SK-N-SH (cell line): ENCODE results near the gene CFAP100.

ENCODE experiments used
- FOXJ3 ChIP-seq: sonication (generic); formaldehyde crosslinking; IDR thresholded peaks from 2 replicates; pipeline ENCODE4 v1.5.1; 2020; ENCODE audit warnings: mild to moderate bottlenecking, missing genetic modification reagents
- TF ChIP-seq, protein P1 (sequence below): fragments of 200-600 bp; sonication (generic); IDR thresholded peaks from 2 replicates; pipeline ENCODE4 v1.6.1; 2017; ENCODE audit warnings: antibody characterized with exemption, mild to moderate bottlenecking, moderate library complexity

DNA sequence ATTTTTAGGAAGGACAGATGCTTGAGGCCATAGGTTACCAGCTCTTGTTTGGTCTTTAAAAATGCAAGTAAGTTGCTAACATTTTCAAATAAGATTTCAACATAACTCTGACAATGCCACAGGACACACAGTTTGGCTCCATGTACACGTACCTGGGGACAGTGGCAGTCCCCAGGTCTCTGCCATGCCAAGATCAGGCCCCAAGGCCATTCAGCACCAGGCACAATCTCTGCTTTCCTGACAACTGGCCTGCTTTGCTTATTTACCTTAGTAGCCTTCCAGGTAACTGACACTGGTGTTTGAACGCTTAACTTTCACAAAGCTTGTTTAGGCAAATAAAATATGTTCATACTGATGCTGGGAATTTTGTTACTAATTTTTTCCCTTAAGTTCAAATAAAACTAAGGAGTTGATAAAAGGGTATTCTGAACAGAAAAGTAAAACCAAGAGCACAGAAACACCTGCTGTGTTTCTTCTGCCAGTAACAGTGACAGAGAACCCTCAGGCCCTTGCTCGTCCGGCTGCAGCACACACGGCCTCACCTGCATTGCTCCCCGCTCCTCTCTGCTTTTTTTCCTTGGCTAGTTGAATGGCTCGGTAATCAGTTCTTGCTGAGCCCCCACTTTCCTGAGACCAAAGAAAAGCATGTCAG, 64.5 kb downstream of the CFAP100 start:
- no peak for TF ChIP-seq FOXJ3 (CRISPR knock-in tag)
- TF ChIP-seq, protein P1, sequence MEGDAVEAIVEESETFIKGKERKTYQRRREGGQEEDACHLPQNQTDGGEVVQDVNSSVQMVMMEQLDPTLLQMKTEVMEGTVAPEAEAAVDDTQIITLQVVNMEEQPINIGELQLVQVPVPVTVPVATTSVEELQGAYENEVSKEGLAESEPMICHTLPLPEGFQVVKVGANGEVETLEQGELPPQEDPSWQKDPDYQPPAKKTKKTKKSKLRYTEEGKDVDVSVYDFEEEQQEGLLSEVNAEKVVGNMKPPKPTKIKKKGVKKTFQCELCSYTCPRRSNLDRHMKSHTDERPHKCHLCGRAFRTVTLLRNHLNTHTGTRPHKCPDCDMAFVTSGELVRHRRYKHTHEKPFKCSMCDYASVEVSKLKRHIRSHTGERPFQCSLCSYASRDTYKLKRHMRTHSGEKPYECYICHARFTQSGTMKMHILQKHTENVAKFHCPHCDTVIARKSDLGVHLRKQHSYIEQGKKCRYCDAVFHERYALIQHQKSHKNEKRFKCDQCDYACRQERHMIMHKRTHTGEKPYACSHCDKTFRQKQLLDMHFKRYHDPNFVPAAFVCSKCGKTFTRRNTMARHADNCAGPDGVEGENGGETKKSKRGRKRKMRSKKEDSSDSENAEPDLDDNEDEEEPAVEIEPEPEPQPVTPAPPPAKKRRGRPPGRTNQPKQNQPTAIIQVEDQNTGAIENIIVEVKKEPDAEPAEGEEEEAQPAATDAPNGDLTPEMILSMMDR, result no peak
